ENCODE data around the gene SEC63.
A peak's percentile ranks its signal among the peaks of the same experiment; 100 is the strongest.
"Not testable (repeated sequence)": the region's sequence is repeated elsewhere in the genome, so short reads cannot be mapped to it uniquely, and the experiment has no call there.

Gene SEC63

GRCh38 chr6:107958689-107959362 is 818 bp upstream of the SEC63 start:
- peak overlapping the region; percentile 76; the same call in 1 of the 2 replicates for H3K9ac ChIP-seq (ENCODE audit: low read depth, low read length)
- H3K9me3 ChIP-seq (ENCODE audit: control insufficient read depth, insufficient read depth, low read length); H3K36me3 ChIP-seq (ENCODE audit: insufficient read depth, low read length); H3K4me1 ChIP-seq (ENCODE audit: insufficient read depth, low read length): not testable (repeated sequence)

- no peaks in the 10 kb centered on the region for H3K36me3 ChIP-seq (ENCODE audit: insufficient read depth, low read length)
- no peaks in the 10 kb centered on the region for H3K9me3 ChIP-seq (ENCODE audit: control insufficient read depth, insufficient read depth, low read length)
- H3K9ac ChIP-seq (ENCODE audit: low read depth, low read length) = peak overlapping the region; percentile 98
- no peaks in the 10 kb centered on the region for H3K4me1 ChIP-seq (ENCODE audit: insufficient read depth, low read length)
Measured at GRCh38 chr6:107957308-107957908, 600 bp downstream of the SEC63 start.

GRCh38 chr6:107956586-107957307 is 1.3 kb downstream of the SEC63 start:
- Histone ChIP-seq H3K4me1 (ENCODE audit: insufficient read depth, low read length) (no peaks in the 10 kb centered on the region), H3K9ac (ENCODE audit: low read depth, low read length) (peak overlapping the region; percentile 98), H3K9me3 (ENCODE audit: control insufficient read depth, insufficient read depth, low read length) (no peaks in the 10 kb centered on the region), H3K36me3 (ENCODE audit: insufficient read depth, low read length) (no peaks in the 10 kb centered on the region)

GRCh38 chr6:107956181-107956580 is 1.8 kb downstream of the SEC63 start:
- Histone ChIP-seq H3K4me1 (ENCODE audit: insufficient read depth, low read length) (no peaks in the 10 kb centered on the region), H3K9me3 (ENCODE audit: control insufficient read depth, insufficient read depth, low read length) (no peaks in the 10 kb centered on the region), H3K36me3 (ENCODE audit: insufficient read depth, low read length) (no peaks in the 10 kb centered on the region), H3K9ac (ENCODE audit: low read depth, low read length) (peak overlapping the region; percentile 98)

- H3K9ac ChIP-seq (ENCODE audit: low read depth, low read length); H3K9me3 ChIP-seq (ENCODE audit: control insufficient read depth, insufficient read depth, low read length); H3K36me3 ChIP-seq (ENCODE audit: insufficient read depth, low read length); H3K4me1 ChIP-seq (ENCODE audit: insufficient read depth, low read length): not testable (repeated sequence)
Measured at GRCh38 chr6:107953858-107954414, 4.1 kb downstream of the SEC63 start.

- H3K36me3 ChIP-seq (ENCODE audit: insufficient read depth, low read length) = no peaks in the 10 kb centered on the region; the same call in 1 of the 2 replicates
- no peak overlapping the region for H3K9ac ChIP-seq (ENCODE audit: low read depth, low read length)
- no peaks in the 10 kb centered on the region for H3K4me1 ChIP-seq (ENCODE audit: insufficient read depth, low read length)
- no peaks in the 10 kb centered on the region for H3K9me3 ChIP-seq (ENCODE audit: control insufficient read depth, insufficient read depth, low read length)
Measured at GRCh38 chr6:107943626-107944439, 14.2 kb downstream of the SEC63 start.

- Histone ChIP-seq H3K9me3 (ENCODE audit: control insufficient read depth, insufficient read depth, low read length) (no peaks in the 10 kb centered on the region), H3K4me1 (ENCODE audit: insufficient read depth, low read length) (no peaks in the 10 kb centered on the region), H3K36me3 (ENCODE audit: insufficient read depth, low read length) (no peaks in the 10 kb centered on the region; the same call in 1 of the 2 replicates), H3K9ac (ENCODE audit: low read depth, low read length) (no peak overlapping the region)
Measured at GRCh38 chr6:107942142-107942541, 15.9 kb downstream of the SEC63 start.

- Histone ChIP-seq H3K36me3 (ENCODE audit: insufficient read depth, low read length) (no peaks in the 10 kb centered on the region; the same call in 1 of the 2 replicates), H3K9me3 (ENCODE audit: control insufficient read depth, insufficient read depth, low read length) (peaks cover 2% of the 10 kb centered on the region; the same call in 1 of the 2 replicates), H3K4me1 (ENCODE audit: insufficient read depth, low read length) (no peaks in the 10 kb centered on the region), H3K9ac (ENCODE audit: low read depth, low read length) (no peak overlapping the region)
Measured at GRCh38 chr6:107941627-107942026, 16.4 kb downstream of the SEC63 start.

- H3K36me3 ChIP-seq (ENCODE audit: insufficient read depth, low read length) = no peaks in the 10 kb centered on the region; the same call in 1 of the 2 replicates
- H3K4me1 ChIP-seq (ENCODE audit: insufficient read depth, low read length) = no peaks in the 10 kb centered on the region
- H3K9me3 ChIP-seq (ENCODE audit: control insufficient read depth, insufficient read depth, low read length) = peaks cover 6% of the 10 kb centered on the region; the same call in 1 of the 2 replicates
- no peak overlapping the region for H3K9ac ChIP-seq (ENCODE audit: low read depth, low read length)
Measured at GRCh38 chr6:107941199-107941598, 16.8 kb downstream of the SEC63 start.

- H3K36me3 ChIP-seq (ENCODE audit: insufficient read depth, low read length); H3K4me1 ChIP-seq (ENCODE audit: insufficient read depth, low read length); H3K9ac ChIP-seq (ENCODE audit: low read depth, low read length): not testable (repeated sequence)
- H3K9me3 ChIP-seq (ENCODE audit: control insufficient read depth, insufficient read depth, low read length) = peaks cover 17% of the 10 kb centered on the region; the same call in 1 of the 2 replicates
Measured at GRCh38 chr6:107936910-107937292, 21.1 kb downstream of the SEC63 start.

- Histone ChIP-seq H3K4me1 (ENCODE audit: insufficient read depth, low read length) (no peaks in the 10 kb centered on the region), H3K36me3 (ENCODE audit: insufficient read depth, low read length) (no peaks in the 10 kb centered on the region), H3K9ac (ENCODE audit: low read depth, low read length) (no peak overlapping the region), H3K9me3 (ENCODE audit: control insufficient read depth, insufficient read depth, low read length) (peaks cover 20% of the 10 kb centered on the region; the same call in 1 of the 2 replicates)
Measured at GRCh38 chr6:107936162-107936909, 21.7 kb downstream of the SEC63 start.

- H3K4me1 ChIP-seq (ENCODE audit: insufficient read depth, low read length); H3K36me3 ChIP-seq (ENCODE audit: insufficient read depth, low read length); H3K9ac ChIP-seq (ENCODE audit: low read depth, low read length): not testable (repeated sequence)
- H3K9me3 ChIP-seq (ENCODE audit: control insufficient read depth, insufficient read depth, low read length) = peaks cover 27% of the 10 kb centered on the region; the same call in 1 of the 2 replicates
Measured at GRCh38 chr6:107934229-107934628, 23.8 kb downstream of the SEC63 start.

- H3K9ac ChIP-seq (ENCODE audit: low read depth, low read length) = no peak overlapping the region
- no peaks in the 10 kb centered on the region for H3K4me1 ChIP-seq (ENCODE audit: insufficient read depth, low read length)
- no peaks in the 10 kb centered on the region for H3K36me3 ChIP-seq (ENCODE audit: insufficient read depth, low read length)
- H3K9me3 ChIP-seq (ENCODE audit: control insufficient read depth, insufficient read depth, low read length) = peaks cover 33% of the 10 kb centered on the region
Measured at GRCh38 chr6:107932580-107932979, 25.4 kb downstream of the SEC63 start.
